ENCODE data around the gene CNTROB.

The CNTROB gene

DNA sequence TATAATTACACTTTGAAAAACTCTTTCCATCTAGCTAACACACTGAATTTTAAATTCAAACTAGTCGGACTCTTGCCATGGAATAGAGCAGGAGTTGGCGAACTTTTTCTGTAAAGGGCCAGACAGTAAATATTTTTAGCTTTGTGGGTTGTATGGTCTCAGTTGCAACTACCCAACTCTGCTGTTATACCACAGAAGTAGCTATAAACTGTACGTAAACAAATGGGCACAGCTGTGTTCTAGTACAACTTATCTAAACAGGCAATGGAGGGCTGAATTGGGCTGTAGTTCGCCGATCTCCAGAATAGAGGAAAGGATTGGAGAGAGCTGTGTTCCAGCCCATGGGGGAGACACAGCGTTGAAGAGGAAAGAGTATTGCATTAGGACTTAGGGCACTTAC lies 8.7 kb downstream of the CNTROB start:
- no peak overlapping the region for H3K4me3 ChIP-seq (replicated peaks in 1 of 2; ENCODE audit: low read depth in 2 of 2, low read length in 2 of 2)
- TF ChIP-seq, protein P1, sequence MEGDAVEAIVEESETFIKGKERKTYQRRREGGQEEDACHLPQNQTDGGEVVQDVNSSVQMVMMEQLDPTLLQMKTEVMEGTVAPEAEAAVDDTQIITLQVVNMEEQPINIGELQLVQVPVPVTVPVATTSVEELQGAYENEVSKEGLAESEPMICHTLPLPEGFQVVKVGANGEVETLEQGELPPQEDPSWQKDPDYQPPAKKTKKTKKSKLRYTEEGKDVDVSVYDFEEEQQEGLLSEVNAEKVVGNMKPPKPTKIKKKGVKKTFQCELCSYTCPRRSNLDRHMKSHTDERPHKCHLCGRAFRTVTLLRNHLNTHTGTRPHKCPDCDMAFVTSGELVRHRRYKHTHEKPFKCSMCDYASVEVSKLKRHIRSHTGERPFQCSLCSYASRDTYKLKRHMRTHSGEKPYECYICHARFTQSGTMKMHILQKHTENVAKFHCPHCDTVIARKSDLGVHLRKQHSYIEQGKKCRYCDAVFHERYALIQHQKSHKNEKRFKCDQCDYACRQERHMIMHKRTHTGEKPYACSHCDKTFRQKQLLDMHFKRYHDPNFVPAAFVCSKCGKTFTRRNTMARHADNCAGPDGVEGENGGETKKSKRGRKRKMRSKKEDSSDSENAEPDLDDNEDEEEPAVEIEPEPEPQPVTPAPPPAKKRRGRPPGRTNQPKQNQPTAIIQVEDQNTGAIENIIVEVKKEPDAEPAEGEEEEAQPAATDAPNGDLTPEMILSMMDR (IDR thresholded peaks at IDR 0.05; ENCODE audit: low read depth, low read length), result no peak
- DNase-seq (ENCODE audit: low read depth in 2 of 2), result no peak

DNA sequence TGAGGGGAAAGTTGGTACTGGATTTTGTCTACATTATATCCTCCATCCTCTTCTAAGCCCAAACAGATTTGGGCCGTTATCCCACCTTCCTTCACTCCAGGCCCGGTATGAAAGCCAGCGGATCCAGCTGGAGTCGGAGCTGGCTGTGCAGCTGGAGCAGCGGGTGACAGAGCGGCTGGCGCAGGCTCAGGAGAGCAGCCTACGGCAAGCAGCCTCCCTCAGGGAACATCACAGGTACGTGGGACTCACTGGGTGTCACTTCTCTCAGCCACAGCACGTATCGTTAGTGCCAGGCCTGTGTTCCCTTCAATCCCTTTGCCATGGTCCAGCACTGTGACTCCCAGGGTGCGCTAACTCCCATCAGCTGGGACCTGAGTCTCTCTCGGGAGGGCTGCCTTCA lies 11.3 kb downstream of the CNTROB start:
- TF ChIP-seq, protein P1 (IDR thresholded peaks at IDR 0.05; ENCODE audit: low read depth, low read length), result no peak
- H3K4me3 ChIP-seq (replicated peaks in 1 of 2; ENCODE audit: low read depth in 2 of 2, low read length in 2 of 2), result no peak overlapping the region
- DNase-seq (ENCODE audit: low read depth in 2 of 2), result no peak

DNA sequence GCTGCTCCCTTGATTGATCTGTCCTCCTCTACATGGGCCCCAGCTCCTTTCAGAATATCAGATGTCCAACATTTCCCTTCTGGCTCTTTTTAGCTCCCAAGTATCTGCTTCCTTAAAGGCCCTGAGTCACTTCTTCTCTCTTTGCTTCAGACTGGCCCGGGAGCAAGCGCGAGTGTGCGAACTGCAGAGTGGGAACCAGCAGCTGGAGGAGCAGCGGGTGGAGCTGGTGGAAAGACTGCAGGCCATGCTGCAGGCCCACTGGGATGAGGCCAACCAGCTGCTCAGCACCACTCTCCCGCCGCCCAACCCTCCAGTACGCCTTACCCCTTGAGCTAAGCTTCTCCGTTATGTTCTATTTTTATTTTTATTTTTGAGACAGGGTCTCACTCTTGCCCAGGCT lies 12.3 kb downstream of the CNTROB start:
- H3K4me3 ChIP-seq (replicated peaks in 1 of 2; ENCODE audit: low read depth in 2 of 2, low read length in 2 of 2), result no peak overlapping the region
- TF ChIP-seq, protein P1 (IDR thresholded peaks at IDR 0.05; ENCODE audit: low read depth, low read length), result no peak
- no peak for DNase-seq (ENCODE audit: low read depth in 2 of 2)

DNA sequence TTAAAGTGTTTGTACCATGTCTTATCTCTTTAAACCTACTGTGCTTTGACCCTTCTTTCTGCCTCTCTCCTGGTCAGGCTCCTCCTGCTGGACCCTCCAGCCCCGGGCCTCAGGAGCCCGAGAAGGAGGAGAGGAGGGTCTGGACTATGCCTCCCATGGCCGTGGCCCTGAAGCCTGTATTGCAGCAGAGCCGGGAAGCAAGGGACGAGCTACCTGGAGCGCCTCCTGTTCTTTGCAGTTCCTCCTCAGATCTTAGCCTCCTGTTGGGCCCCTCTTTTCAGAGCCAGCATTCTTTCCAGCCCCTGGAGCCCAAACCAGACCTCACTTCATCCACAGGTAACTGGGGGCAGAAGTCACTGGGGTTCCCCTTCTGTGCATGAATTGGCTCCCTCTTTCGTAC lies 13.6 kb downstream of the CNTROB start:
- TF ChIP-seq, protein P1 (IDR thresholded peaks at IDR 0.05; ENCODE audit: low read depth, low read length), result no peak

DNA sequence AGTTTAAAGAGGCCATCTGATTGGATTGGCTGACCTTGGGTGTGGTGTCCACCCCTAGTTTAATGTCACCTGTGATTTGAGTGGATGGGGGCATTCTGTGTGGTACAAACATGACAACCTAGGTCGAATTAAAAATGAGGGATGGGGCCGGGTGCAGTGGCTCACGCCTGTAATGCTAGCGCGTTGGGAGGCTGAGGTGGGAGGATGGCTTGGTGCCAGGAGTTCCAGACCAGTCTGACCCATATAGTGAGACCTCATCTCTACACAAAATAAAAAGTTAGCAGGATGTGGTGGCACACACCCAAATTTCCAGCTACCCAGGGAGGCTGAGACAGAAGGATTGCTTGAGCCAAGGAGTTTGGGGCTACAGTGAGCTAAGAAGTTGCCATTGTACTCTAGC lies 14.4 kb downstream of the CNTROB start:
- DNase-seq (ENCODE audit: low read depth in 2 of 2), result no peak
- TF ChIP-seq, protein P1 (IDR thresholded peaks at IDR 0.05; ENCODE audit: low read depth, low read length), result no peak
- H3K4me3 ChIP-seq (replicated peaks in 1 of 2; ENCODE audit: low read depth in 2 of 2, low read length in 2 of 2), result no peak overlapping the region

More for the DNA sequence above, 13.6 kb downstream of the CNTROB start:
- DNase-seq (ENCODE audit: low read depth in 2 of 2), result no peak
- H3K4me3 ChIP-seq (replicated peaks in 1 of 2; ENCODE audit: low read depth in 2 of 2, low read length in 2 of 2), result no peak overlapping the region

DNA sequence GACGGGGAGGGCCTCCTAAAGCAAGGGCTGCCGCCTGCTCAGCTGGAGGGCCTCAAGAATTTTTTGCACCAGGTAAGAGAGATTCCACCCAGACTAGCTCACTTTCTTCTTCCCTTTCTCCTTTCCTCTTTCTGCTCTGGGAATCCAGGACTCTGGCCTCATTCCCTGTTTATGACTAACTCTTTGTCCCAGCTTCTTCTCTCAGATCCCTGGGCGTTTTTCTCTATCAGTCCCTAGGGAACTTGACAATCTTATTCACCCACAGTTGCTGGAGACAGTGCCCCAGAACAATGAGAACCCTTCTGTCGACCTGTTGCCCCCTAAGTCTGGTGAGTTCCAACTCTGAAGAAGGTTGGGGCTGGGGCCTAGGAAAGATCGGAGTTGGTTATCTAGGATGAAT lies 15.6 kb downstream of the CNTROB start:
- H3K4me3 ChIP-seq (replicated peaks in 1 of 2; ENCODE audit: low read depth in 2 of 2, low read length in 2 of 2), result no peak overlapping the region
- TF ChIP-seq, protein P1 (IDR thresholded peaks at IDR 0.05; ENCODE audit: low read depth, low read length), result no peak
- DNase-seq (ENCODE audit: low read depth in 2 of 2), result peak; percentile 23 to 55

DNA sequence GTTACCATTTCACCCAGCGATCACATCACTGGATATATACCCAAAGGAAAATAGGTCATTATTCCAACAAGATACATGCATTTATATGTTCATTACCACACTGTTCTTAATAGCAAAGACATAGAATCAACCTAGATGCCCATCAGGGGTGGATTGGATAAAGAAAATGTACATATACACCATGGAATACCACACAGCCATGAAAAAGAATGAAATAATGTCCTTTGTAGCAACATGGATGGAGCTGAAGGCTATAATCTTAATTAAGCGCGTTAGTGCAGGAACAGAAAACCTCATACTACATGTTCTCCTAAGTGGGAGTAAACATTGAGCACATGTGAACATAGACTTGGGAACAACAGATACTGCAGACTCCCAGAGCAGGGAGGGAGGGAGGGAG lies 18.6 kb downstream of the CNTROB start:
- DNase-seq (ENCODE audit: low read depth in 2 of 2), result no peak
- TF ChIP-seq, protein P1 (IDR thresholded peaks at IDR 0.05; ENCODE audit: low read depth, low read length), result no peak
- no peak overlapping the region for H3K4me3 ChIP-seq (replicated peaks in 1 of 2; ENCODE audit: low read depth in 2 of 2, low read length in 2 of 2)
